K562 (cell line): ENCODE data around the gene MBP. TPM values are rescaled to one million over a fixed set of nuclear protein-coding genes. Genes with fewer than 3 reads are reported as not detected.

Source experiments
- ATAC-seq: fragments of 200-7000 bp; cut with Tn5 transposase; 3 replicates; pipeline ENCODE4 v1.9.1; 2020; ENCODE audit warnings: moderate library complexity
- BruUV-seq: library from RNA; stranded (reverse); fragments of 400-500 nt; replicated peaks from 2 replicates; lab custom pipeline; 2021; lab: Mats Ljungman, UMichigan
- CTCF ChIA-PET: fragments of 300-600 bp; formaldehyde crosslinking; extraction: SDS; loops from one replicate; lab custom pipeline; 2021; ENCODE audit warnings: low intra/inter-chr PET ratio; lab: Yijun Ruan, JAX
- POLR2A ChIA-PET: fragments of 300-600, 350-650 bp; sonication (Branson Sonifier 250); formaldehyde crosslinking; extraction: SDS; loops from one replicate; lab custom pipeline; 2021; ENCODE audit warnings: antibody characterized with exemption, inconsistent platforms; lab: Yijun Ruan, JAX
- DNase-seq, 4 experiments: peaks; one replicate each; pipeline versions ENCODE4 v3.0.0 to v3.0.0-alpha.2; 2011 to 2018; ENCODE audit warnings: low spot score in 3 of 4, mixed read lengths in 3 of 4; ENCODE audit errors: extremely low read depth in 1 of 4
- FAIRE-seq: peaks from 2 replicates; lab custom pipeline; 2011; peaks lifted over from hg19 to GRCh38; lab: Jason Lieb, UNC
- H2AFZ ChIP-seq: 2 replicates; pipeline ENCODE4 v1.6.0; 2011; ENCODE audit warnings: low read depth, low read length, control low read depth, inconsistent platforms
- H3K27ac ChIP-seq: fragments of 200-600 bp; 3 replicates; pipeline ENCODE4 v1.8.0; 2011; ENCODE audit warnings: low read depth, mild to moderate bottlenecking, control low read depth, inconsistent platforms, low read length, moderate library complexity, mixed read lengths; ENCODE audit errors: extremely low read depth
- H3K27me3 ChIP-seq, 2 experiments: fragments of 300-600 bp in 1 of 2; 2 replicates in 1 of 2; 3 replicates in 1 of 2; pipeline versions ENCODE4 v1.6.0 to v1.8.0; 2011; ENCODE audit warnings: inconsistent platforms in 2 of 2, low read length in 2 of 2, mild to moderate bottlenecking in 1 of 2, mixed read lengths in 1 of 2, moderate library complexity in 1 of 2; ENCODE audit not compliant: control insufficient read depth in 2 of 2, insufficient read depth in 2 of 2
- H3K36me3 ChIP-seq: fragments of 300-600 bp; 3 replicates; pipeline ENCODE4 v1.8.0; 2011; ENCODE audit warnings: mild to moderate bottlenecking, low read length, inconsistent platforms; ENCODE audit not compliant: control insufficient read depth, insufficient read depth
- H3K4me1 ChIP-seq, 2 experiments: fragments of 200-600 bp in 1 of 2; replicated peaks in 1 of 2; 2 replicates in 1 of 2; 3 replicates in 1 of 2; pipeline versions ENCODE4 v1.5.1 to v1.8.0; 2011; ENCODE audit warnings: inconsistent platforms in 2 of 2, low read length in 2 of 2, mild to moderate bottlenecking in 1 of 2, mixed read lengths in 1 of 2, moderate library complexity in 1 of 2; ENCODE audit not compliant: control insufficient read depth in 2 of 2, insufficient read depth in 2 of 2
- H3K4me2 ChIP-seq: 2 replicates; pipeline ENCODE4 v1.6.1; 2011; ENCODE audit warnings: low read length, control low read depth, inconsistent platforms, mixed read lengths; ENCODE audit not compliant: insufficient read depth
- H3K4me3 ChIP-seq: fragments of 200-600 bp; sonication (generic), shearing (Covaris generic); 2 replicates; pipeline ENCODE4 v1.5.1; 2016; ENCODE audit warnings: control low read depth, inconsistent platforms
- H3K79me2 ChIP-seq: fragments of 200-600 bp; 3 replicates; pipeline ENCODE4 v1.8.0; 2011; ENCODE audit warnings: low read length, inconsistent platforms; ENCODE audit not compliant: control insufficient read depth, insufficient read depth
- H3K9ac ChIP-seq, 2 experiments: 2 replicates each; pipeline versions ENCODE4 v1.6.0 to v1.6.1; 2011; ENCODE audit warnings: low read depth in 2 of 2, low read length in 2 of 2, control low read depth in 1 of 2, inconsistent platforms in 1 of 2, mild to moderate bottlenecking in 1 of 2, mixed read lengths in 1 of 2; ENCODE audit not compliant: insufficient read depth in 1 of 2
- H3K9me1 ChIP-seq: one replicate; pipeline ENCODE4 v1.6.0; 2011; ENCODE audit warnings: inconsistent platforms, mild to moderate bottlenecking, low read length, moderate library complexity; ENCODE audit not compliant: control insufficient read depth, insufficient read depth
- H3K9me3 ChIP-seq: replicated peaks from 2 replicates; pipeline ENCODE4 v1.5.1; 2011; ENCODE audit warnings: low read depth, low read length, inconsistent platforms; ENCODE audit not compliant: control insufficient read depth, insufficient read depth
- H4K20me1 ChIP-seq: replicated peaks from 2 replicates; pipeline ENCODE4 v1.6.1; 2011; ENCODE audit warnings: low read length, inconsistent platforms, mixed read lengths; ENCODE audit not compliant: control insufficient read depth, insufficient read depth
- BCOR ChIP-seq: fragments of 450-650 bp; IDR thresholded peaks from 2 replicates; pipeline ENCODE4 v1.6.1; 2016
- E2F5 ChIP-seq: sonication (generic); formaldehyde crosslinking; IDR thresholded peaks from 2 replicates; pipeline ENCODE4 v1.8.0; 2022; ENCODE audit warnings: mild to moderate bottlenecking, missing genetic modification reagents
- EP300 ChIP-seq: IDR thresholded peaks from 2 replicates; pipeline ENCODE4 v1.6.1; 2012; ENCODE audit warnings: low read length, improper control_type of control experiment
- LEF1 ChIP-seq: fragments of 450-650 bp; IDR thresholded peaks from 2 replicates; pipeline ENCODE4 v1.6.1; 2016; ENCODE audit warnings: mild to moderate bottlenecking
- MXI1 ChIP-seq: IDR thresholded peaks from 2 replicates; pipeline ENCODE4 v1.6.1; 2011; ENCODE audit warnings: low read depth, mild to moderate bottlenecking, improper control_type of control experiment, low read length
- NCOA6 ChIP-seq: fragments of 450-650 bp; IDR thresholded peaks from 2 replicates; pipeline ENCODE4 v1.6.1; 2017; ENCODE audit warnings: mild to moderate bottlenecking
- NCOR1 ChIP-seq: fragments of 450-650 bp; IDR thresholded peaks from 2 replicates; pipeline ENCODE4 v1.6.1; 2016; ENCODE audit warnings: mild to moderate bottlenecking, moderate library complexity
- PRMT5 ChIP-seq: sonication (generic); formaldehyde crosslinking; IDR thresholded peaks from 2 replicates; pipeline ENCODE4 v1.5.0; 2020; ENCODE audit warnings: missing genetic modification reagents
- REST ChIP-seq, 2 experiments: fragments of 450-650 bp; formaldehyde crosslinking in 1 of 2; IDR thresholded peaks; 2 replicates each; pipeline versions ENCODE4 v1.4.0 to v1.6.1; 2014 to 2020; ENCODE audit warnings: mild to moderate bottlenecking in 2 of 2, borderline replicate concordance in 1 of 2, low read depth in 1 of 2
- SAFB2 ChIP-seq: fragments of 200-400 bp; formaldehyde crosslinking; IDR thresholded peaks from 2 replicates; pipeline ENCODE4 v1.6.1; 2018; ENCODE audit warnings: borderline replicate concordance, low read length, low read depth, moderate library complexity; ENCODE audit not compliant: severe bottlenecking
- ZNF121 ChIP-seq: sonication (generic); formaldehyde crosslinking; conservative IDR thresholded peaks from 2 replicates; pipeline ENCODE4 v1.8.0; 2022; ENCODE audit warnings: missing genetic modification reagents
- ZNF143 ChIP-seq: sonication (generic); formaldehyde crosslinking; IDR thresholded peaks from 2 replicates; pipeline ENCODE4 v1.9.0; 2022; ENCODE audit warnings: mild to moderate bottlenecking, missing genetic modification reagents
- ZNF224 ChIP-seq: sonication (generic); formaldehyde crosslinking; IDR thresholded peaks from 2 replicates; pipeline ENCODE4 v1.8.0; 2022; ENCODE audit warnings: mild to moderate bottlenecking, missing genetic modification reagents
- ZNF445 ChIP-seq: fragments of 250-450 bp; sonication (Bioruptor Pico); IDR thresholded peaks from 2 replicates; pipeline ENCODE4 v1.4.0; 2020; ENCODE audit warnings: low read depth, mild to moderate bottlenecking, moderate library complexity
- ZNF668 ChIP-seq: fragments of 250-450 bp; sonication (Bioruptor Pico); IDR thresholded peaks from 2 replicates; pipeline ENCODE4 v1.8.0; 2022; ENCODE audit warnings: mild to moderate bottlenecking, inconsistent platforms
- WGBS: fragments of 100-300 bp; shearing (Covaris generic); methylation state at CpG from one replicate; pipeline ENCODE4 v1.1.6; 2016; ENCODE audit warnings: low coverage, mixed read lengths; ENCODE audit not compliant: insufficient coverage; ENCODE audit errors: missing lambda C conversion rate; 5-methylcytosine and 5-hydroxymethylcytosine counted together
- in situ Hi-C: fragments of 300-500 bp; cut with MboI; formaldehyde crosslinking; loops from 4 replicates; pipeline ENCODE4 v1.15.0; 2018; ENCODE audit warnings: inconsistent platforms, mixed read lengths
- intact Hi-C: fragments of 100-400 bp; cut with micrococcal nuclease; formaldehyde crosslinking; loops from 2 replicates; pipeline ENCODE4 v1.14.2; 2022
- polyA plus RNA-seq, 8 experiments: library from polyadenylated mRNA; depleted of rRNA in 4 of 8; stranded (reverse) in 5 of 8; unstranded in 3 of 8; fragments of >200 nt; fragmentation: Nextera tagmentation in 2 of 8; fragmentation: Illumina TruSeq in 1 of 8; extraction: Ambion mirVana in 2 of 8; extraction: Trizol in 1 of 8; gene quantifications; 2 replicates each; pipeline versions ENCODE4 v1.2.1 to v1.2.3, GENCODE V29; 2011 to 2014; ENCODE audit warnings: inconsistent platforms in 1 of 8, missing spikeins in 1 of 8
- total RNA-seq, 7 experiments: library from RNA; depleted of rRNA in 6 of 7; stranded (reverse); fragments of >200 nt in 6 of 7; fragmentation: Illumina TruSeq in 2 of 7; extraction: Trizol in 2 of 7; gene quantifications; 2 replicates each; pipeline versions ENCODE4 v1.2.1 to v1.2.3, GENCODE V29; 2011 to 2021; ENCODE audit warnings: low replicate concordance in 1 of 7

The MBP gene
- total and polyA plus RNA-seq, 9 of the 15 experiments (the other 6 are each of a cell fraction or from before 2014, with no cell fraction given) = 0.09 TPM; not detected in 8

- Histone ChIP-seq H4K20me1 (no peaks in the 10 kb centered on the region), H2AFZ (no peak overlapping the region), H3K36me3 (no peaks in the 10 kb centered on the region), H3K4me1 (no peaks in the 10 kb centered on the region), H3K4me3 (no peak overlapping the region), H3K9me1 (no peaks in the 10 kb centered on the region), H3K9ac (no peak overlapping the region), H3K79me2 (no peaks in the 10 kb centered on the region), H3K9me3 (no peaks in the 10 kb centered on the region), H3K27ac (no peak overlapping the region), H3K27me3 (peaks cover 6 to 40% of the 10 kb centered on the region in 2 experiments; a peak in 4 of 5 replicates), H3K4me2 (no peak overlapping the region)
- POLR2A ChIA-PET = no interaction called here
- DNase-seq = no peak
- intact Hi-C loops = loop anchor here (10.0 kb wide), 1 partner anchor 48 kb away; no protein-coding TSS in a partner anchor
- no peak for FAIRE-seq
- CTCF ChIA-PET = no interaction called here
- in situ Hi-C loops = no loop called here
- ATAC-seq = no peak
- under 1% methylated on average over 16 of the region's 20 CpGs for WGBS
- no TSS peak for BruUV-seq
- TF ChIP-seq ZNF121 (CRISPR knock-in tag) (no peak), NCOA6 (no peak), PRMT5 (CRISPR knock-in tag) (no peak), NCOR1 (no peak), REST (IDR thresholded peaks at IDR 0.05; ENCODE audit: borderline replicate concordance) (no peak), REST (CRISPR knock-in tag; IDR thresholded peaks at IDR 0.05; ENCODE audit: low read depth) (no peak), BCOR (no peak), E2F5 (CRISPR knock-in tag) (no peak), SAFB2 (no peak), LEF1 (no peak), ZNF668 (no peak), ZNF143 (CRISPR knock-in tag) (no peak), EP300 (no peak), ZNF224 (CRISPR knock-in tag) (no peak), MXI1 (no peak), ZNF445 (no peak)
Observed at GRCh38 chr18:77052297-77052982, 80.1 kb downstream of the MBP start.
